C4-2B (cell line): ENCODE data around the gene JAKMIP1.

Experiments used
- H3K27ac ChIP-seq: fragments of 450-650 bp; 2 replicates; pipeline ENCODE4 v1.5.1; 2017
- ZFX ChIP-seq: fragments of 450-650 bp; IDR thresholded peaks from 2 replicates; pipeline ENCODE4 v1.6.1; 2017
- TF ChIP-seq, protein P1 (sequence below): fragments of 450-650 bp; conservative IDR thresholded peaks from 2 replicates; pipeline ENCODE4 v1.5.1; 2017; ENCODE audit warnings: mild to moderate bottlenecking

JAKMIP1 gene

DNA sequence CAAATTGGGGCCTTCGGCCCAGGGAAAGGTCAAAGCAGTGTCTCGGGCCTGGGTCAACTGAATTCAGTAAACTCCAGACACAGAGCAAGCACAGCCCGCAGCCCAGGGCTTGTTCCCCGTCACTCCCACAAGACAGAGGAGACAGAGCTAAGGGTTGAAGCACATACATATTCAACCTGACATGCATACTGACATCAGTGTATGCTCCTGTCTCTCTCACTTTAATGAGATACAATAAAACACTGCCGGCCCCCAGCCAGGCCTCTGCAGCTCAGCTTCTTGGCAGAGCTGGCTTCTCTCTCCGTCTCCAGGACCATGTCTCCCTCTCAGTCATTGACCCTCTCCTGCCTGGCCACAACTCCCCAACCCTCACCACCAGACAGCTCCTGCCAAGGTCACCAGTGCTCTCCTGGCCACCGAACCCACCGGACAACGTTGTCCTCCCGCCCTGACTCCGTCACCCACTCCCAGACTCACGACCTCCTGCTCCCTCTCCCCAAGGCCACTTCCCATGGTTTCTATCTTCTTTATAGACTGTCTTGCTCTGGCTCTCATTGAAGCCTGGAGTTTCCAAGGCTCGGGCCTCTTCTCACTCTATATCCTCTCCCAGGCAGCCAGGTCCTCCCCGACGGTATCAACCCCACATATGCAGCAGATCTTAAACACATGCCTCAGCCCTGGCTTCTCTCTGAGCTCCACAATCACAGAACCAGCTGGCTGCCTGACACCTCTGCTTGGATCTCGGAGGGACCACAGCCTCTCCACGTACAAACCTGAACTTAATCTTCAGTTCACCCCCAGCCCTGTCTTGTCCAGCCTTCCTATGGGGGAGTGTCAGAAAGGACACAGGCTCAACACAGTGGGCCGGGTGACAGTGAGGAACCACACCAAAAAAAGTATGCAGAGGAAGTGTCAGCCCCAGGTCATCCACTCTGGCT lies 114.4 kb downstream of the JAKMIP1 start:
- TF ChIP-seq ZFX = no peak
- TF ChIP-seq, protein P1, sequence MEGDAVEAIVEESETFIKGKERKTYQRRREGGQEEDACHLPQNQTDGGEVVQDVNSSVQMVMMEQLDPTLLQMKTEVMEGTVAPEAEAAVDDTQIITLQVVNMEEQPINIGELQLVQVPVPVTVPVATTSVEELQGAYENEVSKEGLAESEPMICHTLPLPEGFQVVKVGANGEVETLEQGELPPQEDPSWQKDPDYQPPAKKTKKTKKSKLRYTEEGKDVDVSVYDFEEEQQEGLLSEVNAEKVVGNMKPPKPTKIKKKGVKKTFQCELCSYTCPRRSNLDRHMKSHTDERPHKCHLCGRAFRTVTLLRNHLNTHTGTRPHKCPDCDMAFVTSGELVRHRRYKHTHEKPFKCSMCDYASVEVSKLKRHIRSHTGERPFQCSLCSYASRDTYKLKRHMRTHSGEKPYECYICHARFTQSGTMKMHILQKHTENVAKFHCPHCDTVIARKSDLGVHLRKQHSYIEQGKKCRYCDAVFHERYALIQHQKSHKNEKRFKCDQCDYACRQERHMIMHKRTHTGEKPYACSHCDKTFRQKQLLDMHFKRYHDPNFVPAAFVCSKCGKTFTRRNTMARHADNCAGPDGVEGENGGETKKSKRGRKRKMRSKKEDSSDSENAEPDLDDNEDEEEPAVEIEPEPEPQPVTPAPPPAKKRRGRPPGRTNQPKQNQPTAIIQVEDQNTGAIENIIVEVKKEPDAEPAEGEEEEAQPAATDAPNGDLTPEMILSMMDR = no peak
- H3K27ac ChIP-seq = no peak overlapping the region

DNA sequence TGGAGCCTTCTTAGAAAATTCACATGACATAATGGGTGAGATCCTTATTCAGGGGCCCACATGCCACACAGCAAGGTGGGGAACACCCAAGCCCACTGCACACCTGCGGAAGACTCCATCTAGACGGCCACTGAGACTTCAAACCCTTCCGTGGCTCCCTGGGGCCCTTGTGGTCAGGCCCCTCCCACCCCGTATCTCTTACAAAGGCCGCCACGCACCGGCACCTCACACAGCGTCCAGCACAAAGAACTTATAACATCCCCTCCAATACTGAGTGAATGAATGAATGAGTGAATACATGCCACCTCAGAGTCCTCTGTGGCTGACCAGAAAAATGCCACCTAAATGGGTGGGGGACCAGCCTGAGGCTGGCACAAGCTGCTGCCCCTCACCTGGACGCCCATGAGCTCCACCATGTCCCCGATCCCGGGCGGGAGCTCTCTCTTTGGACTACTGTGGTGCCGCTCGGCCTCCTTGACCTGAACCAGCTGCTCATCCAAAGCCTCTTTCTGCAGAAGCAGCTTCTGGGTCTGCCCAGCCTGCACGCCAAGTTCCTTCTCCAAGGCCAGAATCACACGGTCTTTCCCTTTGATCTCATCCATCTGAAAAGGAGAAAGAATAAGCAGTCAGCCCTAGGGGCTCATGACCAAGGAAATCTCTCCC lies 115.2 kb downstream of the JAKMIP1 start:
- TF ChIP-seq, protein P1 = no peak
- TF ChIP-seq ZFX = no peak
- no peak overlapping the region for H3K27ac ChIP-seq

DNA sequence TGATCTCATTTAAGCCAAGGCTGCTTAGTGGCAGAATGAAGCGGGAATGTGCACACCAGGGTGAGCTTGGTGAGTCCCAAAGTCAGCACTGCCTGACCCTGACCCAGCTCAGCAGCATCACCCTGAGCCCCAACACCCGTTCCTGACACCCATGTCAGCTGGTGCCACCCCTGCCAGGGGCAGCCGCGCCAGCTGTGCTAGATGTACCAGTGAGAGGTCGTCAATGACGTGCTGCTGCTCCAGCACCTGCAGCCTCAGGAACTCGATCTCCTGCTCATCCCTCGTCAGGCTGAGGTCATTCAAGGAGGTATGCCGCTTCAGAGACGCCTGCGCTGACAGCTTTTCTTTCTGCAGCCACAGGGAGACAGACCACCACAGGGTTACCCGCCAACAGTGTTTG lies 120.4 kb downstream of the JAKMIP1 start:
- no peak for TF ChIP-seq ZFX
- TF ChIP-seq, protein P1 = no peak

DNA sequence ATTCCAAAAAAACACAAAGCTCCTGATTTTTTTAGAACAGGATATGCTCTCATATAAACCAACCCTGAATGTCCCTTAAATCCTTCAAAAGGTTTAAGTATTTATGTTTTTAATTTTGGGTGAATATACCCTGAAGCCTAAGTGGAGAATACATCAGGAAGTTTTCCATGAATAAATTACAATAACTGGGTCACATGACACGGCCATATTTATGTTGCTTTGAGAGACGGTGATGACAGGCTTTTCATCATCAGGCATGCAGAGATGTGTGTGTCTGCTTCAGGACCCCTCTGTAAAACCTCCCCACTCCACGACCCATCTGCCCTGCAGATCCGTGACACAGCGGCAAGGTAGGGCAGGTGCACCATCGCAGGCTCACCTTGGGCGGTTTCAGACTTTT lies 121.8 kb downstream of the JAKMIP1 start:
- H3K27ac ChIP-seq = no peak overlapping the region
- TF ChIP-seq, protein P1 = no peak
- TF ChIP-seq ZFX = no peak

More for the DNA sequence above, 120.4 kb downstream of the JAKMIP1 start:
- H3K27ac ChIP-seq = no peak overlapping the region

DNA sequence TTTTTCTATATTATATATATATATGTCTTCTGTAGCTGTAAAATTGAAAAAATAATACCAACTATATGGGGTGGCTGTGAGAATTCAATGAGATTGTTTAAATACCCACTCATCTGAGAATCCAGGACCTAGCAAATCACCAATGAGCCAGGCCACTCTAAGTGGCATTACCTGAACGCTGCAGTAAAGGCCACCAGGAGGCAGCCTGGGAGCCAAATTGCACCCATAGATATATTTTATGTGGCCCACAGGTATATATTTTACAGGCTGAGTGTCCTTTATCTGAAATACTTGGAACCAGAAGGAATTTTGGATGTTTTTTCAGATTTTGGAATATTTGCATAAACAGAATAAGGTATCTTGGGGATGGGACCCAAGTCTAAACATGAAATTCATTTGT lies 124.0 kb downstream of the JAKMIP1 start:
- no peak for TF ChIP-seq ZFX
- TF ChIP-seq, protein P1 = peak; percentile 65
- no peak overlapping the region for H3K27ac ChIP-seq

DNA sequence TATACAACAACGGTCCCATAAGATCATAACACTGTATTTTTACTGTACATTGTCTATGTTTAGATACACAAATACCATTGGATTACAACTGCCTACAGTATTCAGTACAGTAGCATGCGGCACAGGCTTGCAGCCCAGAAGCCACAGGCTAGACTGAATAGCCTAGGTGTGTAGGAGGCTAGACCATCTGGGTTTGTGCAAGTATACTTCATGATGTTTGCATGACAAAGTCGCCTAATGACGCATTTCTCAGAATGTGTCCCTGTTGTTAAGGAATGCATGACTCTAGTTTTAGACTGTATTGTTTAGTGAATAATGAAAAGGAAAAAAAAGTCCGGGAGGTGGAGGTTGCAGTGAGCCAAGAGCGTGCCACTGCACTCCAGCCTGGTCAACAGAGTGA lies 125.6 kb downstream of the JAKMIP1 start:
- no peak overlapping the region for H3K27ac ChIP-seq
- TF ChIP-seq, protein P1 = no peak
- no peak for TF ChIP-seq ZFX
